AML-193 (cell line): ENCODE results near the gene TKTL2.

Experiments used
- DNase-seq, 2 experiments: peaks; one replicate each; lab custom pipeline; 2025; lab: John Stamatoyannopoulos, UW

TKTL2 gene, protein sequence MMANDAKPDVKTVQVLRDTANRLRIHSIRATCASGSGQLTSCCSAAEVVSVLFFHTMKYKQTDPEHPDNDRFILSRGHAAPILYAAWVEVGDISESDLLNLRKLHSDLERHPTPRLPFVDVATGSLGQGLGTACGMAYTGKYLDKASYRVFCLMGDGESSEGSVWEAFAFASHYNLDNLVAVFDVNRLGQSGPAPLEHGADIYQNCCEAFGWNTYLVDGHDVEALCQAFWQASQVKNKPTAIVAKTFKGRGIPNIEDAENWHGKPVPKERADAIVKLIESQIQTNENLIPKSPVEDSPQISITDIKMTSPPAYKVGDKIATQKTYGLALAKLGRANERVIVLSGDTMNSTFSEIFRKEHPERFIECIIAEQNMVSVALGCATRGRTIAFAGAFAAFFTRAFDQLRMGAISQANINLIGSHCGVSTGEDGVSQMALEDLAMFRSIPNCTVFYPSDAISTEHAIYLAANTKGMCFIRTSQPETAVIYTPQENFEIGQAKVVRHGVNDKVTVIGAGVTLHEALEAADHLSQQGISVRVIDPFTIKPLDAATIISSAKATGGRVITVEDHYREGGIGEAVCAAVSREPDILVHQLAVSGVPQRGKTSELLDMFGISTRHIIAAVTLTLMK

DNA sequence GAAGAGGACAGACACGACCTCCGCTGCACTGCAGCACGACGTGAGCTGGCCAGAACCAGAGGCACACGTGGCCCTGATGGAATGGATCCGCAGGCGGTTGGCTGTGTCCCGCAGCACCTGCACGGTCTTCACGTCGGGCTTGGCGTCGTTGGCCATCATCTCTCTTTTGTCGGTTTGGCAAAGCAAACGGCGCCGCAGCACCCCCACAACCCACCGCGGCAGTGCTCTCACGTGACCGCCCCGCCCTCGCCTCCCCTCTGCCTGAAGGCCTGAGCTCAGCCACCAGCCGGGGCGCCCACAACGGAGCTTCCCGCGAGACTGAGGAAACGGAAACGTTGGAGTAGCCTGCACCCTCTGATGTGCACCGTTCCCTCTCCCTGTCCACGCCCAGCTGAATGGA, at the start of gene TKTL2:
Gene TKTL2 (minus strand): TSS at position 179 of the 400 bp plus-strand sequence. CDS start 20 bp downstream, at position 159.
- DNase-seq, result no peak

DNA sequence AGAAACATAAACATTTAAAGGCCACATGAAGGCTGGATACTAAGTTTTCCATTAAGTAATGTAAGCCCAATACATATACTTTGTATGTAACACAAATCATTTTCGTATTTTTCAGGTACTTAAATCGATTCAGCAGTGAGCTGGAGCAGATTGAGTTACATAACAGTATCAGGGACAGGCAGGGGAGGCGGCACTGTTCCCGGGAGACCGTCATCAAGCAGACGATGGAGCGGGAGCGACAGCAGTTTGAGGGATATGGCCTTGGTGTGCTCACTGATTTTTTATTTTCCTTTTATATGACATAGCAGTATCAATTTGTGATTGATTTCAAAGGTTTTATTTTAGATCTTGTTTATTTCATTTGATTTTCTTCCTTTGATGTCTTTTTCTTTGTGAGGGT, 41.6 kb upstream of the TKTL2 start:
- no peak for DNase-seq

DNA sequence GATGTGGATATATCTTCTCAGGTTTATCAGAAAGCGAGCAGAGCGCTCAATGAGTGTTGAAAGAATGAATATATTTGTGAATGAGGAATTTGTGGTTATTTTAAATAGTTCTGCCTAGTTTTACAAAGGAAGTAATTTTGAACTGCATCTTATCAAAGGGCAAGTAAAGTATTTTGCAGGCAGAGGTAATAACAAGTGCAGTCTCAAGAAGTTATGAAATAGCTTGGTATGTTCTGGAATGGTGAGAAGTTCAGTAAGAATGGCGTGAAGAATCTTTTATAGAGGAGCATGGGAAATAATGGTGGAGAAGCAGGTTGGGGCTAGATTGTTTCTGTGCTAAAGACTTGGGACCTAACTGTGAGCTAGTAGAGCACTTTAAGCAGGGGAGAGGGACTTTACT, 31.8 kb upstream of the TKTL2 start:
- DNase-seq, result no peak

DNA sequence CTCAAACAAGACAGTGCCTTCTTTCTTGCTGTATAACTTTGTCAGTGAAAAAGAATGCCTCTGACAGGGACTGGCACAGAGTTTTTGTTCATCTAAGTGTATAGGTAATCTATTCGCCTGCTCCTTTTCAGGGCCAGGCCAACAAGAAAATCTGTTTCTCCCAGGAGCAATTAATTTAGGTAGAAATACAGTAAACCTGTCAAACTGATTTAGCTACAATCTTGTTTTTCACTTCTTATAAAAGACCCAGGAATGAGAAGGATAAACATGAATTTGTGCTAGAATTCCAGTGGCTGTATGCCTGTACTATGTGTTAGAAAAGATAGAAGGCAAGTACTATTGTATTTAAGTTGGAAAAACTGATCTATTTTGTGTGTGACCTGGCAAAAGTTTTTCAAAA, 27.0 kb upstream of the TKTL2 start:
- DNase-seq, result no peak

DNA sequence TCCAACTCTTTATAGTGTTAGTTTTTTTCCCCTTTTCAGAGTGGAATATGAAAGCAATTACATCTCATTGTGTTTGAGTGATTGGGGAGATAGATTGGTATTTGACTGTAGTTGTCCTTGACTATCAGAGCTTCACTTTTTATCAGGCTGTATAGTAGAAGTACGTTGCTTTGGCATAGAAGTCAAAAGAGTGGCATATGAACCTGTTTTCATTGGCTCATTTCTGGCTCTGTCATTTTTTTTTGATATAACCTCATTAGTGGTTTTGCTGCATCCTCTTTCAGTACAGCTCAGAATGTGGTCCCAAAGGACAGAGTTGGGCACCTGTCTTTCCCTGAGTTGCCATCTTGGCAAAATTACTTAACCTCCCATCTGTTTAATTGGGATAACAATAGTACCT, 22.3 kb upstream of the TKTL2 start:
- DNase-seq, result peak; percentile 7 to 16

DNA sequence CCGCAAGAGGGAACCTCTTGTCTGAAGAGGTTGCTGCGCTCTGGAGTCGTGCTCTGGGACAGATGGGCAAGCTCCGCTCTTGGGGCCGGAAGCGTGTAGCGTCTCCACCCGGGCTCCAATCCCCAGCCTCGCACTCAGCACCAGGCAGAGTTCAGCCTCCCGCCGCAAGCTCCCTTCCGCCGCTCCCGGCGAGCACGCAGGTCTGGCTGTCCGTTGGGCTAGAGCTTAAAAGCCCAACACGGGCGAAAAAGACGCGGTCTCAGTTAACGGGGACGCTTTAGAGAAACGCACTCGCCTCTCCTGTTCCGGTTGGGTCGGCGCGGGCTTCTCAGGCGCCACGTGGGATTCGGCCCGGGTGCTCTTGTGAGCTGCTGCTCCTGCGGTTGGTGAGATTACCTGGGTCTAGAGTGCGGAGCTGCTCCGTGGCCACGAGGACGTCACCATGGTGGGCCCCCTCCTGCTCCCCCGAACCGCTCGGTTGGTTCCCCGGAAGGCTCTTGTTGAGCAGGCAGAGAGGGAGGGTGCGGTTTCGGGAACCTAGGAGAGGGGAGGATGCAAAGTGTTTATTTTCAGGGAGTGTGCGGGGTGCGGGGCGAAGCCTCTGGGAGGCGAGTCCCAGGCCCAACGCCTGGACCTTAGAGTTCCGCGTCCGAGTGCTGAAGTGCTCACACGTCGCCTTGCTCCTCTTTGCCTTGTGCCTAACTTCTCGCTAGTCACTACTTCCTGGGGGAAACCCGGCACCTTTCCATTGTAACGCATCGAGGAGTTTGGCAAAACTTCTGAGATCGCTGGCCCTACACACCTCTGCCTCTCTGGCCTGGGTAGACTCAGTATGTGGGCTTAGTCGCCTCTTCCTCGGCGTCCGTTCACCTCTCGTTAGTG, 21.0 kb upstream of the TKTL2 start, which contains the start of gene TMA16:
Gene TMA16 (plus strand): TSS at position 331 of the 882 bp plus-strand sequence. CDS start 112 bp downstream, at position 443.
- peak; percentile 84 to 86 for DNase-seq

DNA sequence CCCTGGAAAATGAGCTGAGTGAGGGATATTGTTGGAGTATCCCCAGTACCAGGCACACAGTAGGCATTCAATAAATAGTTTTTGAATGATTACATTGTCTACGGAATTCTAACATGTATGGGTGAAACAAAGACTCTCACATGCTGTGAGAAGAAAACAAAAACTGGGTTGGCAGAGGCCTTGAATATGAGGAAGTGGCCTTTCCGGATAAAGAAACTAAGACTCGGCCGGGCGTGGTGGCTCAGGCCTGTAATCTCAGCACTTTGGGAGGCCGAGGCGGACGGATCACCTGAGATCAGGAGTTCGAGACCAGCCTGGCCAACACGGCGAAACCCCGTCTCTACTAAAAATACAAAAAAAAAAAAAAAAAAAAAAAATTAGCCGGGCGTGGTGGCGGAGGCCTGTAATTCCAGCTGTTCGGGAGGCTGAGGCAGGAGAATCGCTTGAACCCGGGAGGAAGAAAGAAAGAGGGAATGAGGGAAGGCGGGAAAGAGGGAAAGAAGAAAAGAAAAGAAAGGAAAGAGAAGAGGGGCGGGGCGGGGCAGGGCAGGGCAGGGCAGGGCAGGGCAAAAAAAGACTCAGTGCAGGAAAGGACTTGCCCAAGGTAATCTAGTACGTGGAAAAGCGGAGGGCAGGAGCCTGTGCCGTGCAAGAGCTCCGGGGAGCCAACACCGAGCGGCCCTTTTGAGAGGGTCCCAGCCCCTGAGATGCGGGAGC, 20.2 kb upstream of the TKTL2 start:
- DNase-seq, result peak; percentile 38 to 50

DNA sequence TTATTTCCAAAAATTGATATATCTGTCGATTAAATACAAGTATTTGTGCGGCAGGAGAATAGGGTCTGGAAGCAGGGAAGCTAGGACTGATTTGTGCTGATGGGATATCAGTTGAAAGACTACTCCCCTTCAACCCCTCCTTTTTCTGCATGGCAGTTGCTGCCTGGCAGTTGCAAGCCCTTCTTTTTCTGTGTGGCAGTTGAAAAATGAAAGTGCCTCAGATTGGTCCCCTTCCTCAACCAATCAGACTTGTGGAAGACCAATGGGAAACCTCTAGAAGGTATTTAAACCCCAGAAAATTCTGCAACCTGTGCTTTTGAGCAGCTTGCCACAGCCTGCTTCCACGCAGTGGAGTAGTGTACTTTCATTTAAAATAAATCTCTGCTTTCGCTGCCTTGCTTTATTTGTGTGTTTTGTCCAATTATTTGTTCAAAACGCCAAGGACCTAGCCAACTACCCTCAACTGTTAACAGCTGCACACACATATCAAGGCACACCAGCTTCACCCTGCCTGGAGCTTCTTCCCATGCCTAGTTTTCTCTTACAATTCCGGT, 19.5 kb upstream of the TKTL2 start:
- DNase-seq, result no peak

DNA sequence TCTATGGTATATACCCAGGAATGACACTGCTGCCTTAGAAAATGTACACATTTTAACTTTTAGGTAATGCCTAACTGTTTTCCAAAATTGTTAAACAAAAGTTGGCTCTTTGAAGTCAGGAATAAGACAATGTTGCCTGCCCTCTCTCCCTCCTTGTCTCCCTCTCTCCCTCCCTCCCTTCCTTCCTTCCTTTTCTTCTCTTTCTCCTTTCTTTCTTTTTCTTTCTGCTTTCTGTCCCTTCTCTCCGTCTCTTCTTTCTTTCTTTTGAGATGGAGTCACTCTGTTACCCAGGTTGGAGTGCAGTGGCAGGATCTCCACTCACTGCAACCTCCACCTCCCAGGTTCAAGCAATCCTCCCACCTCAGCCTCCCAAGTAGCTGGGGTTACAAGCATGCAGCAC, 16.4 kb upstream of the TKTL2 start:
- no peak for DNase-seq

DNA sequence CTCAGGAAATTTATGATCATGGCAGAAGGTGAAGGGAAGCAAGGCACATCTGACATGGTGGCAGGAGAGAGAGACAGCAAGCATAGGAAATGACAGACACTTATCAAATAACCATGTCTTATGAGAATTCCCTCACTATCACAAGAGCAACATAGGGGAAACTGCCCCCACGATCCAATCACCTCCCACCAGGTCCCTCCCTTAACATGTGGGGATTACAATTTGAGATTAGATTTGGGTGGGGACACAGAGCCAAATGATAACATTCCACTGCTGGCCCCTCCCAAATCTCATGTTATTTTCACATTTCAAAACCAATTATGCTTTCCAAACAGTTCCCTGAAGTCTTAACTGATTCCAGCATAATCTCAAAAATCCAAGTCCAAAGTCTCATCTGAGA, 12.8 kb upstream of the TKTL2 start:
- no peak for DNase-seq

DNA sequence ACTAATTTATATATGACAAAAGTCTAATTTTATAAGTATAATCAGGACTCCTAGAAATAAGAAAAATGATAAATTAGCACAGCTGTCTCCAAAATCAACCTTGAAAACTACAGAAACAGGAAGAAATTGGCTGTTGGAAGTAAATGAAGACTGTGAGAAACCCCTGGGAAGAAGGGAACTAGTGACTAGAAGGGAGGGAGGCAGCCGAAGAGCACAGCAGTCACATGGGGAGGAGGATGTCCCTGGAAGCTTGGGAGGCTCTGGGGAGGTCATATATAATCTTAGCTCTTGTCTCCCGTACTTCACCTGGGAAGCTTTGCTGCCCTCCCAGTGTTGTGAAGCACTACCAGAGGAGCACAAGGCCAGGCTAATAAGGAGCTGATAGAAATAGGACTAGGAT, 12.0 kb upstream of the TKTL2 start:
- DNase-seq, result no peak

DNA sequence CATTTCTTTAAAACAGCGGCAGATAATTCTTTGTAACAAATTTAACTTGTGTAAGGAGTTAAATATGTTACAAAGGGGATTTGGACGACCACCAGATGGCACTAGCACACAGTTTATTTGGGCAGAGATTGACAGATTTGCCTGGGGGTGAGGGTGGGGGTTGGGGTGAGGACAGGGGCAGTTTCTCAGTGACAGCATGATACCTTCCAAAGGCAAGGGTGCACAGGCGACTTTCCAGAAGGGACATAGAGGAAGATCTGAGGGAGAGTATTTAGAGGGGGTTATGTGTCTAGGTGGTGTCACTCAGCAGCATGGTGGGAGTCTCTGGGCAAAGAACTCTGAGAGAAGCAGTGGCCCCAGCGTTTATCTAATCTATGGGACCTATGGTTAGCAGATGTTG, 11.4 kb upstream of the TKTL2 start:
- DNase-seq, result peak; percentile 42 to 49

DNA sequence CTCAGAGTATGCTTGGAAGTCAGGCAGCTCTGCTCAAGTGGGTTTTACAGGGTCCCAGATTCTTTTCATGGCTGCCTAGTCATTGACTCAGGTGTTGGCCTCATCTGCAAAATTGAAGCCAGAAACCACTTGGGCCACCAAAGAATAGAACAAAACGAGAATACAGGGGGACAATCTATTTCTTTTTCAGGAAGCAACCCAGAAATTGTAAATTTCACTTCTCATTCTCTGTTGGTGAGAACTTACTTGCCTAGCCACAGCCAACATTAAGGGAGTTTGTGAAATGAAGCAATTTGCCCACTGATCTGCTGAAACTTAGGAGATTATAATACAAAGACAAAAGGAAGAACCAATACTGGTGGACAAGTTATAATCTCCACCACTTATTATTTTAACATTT, 8.6 kb upstream of the TKTL2 start:
- peak in 1 of 2 experiments; percentile 7 for DNase-seq

DNA sequence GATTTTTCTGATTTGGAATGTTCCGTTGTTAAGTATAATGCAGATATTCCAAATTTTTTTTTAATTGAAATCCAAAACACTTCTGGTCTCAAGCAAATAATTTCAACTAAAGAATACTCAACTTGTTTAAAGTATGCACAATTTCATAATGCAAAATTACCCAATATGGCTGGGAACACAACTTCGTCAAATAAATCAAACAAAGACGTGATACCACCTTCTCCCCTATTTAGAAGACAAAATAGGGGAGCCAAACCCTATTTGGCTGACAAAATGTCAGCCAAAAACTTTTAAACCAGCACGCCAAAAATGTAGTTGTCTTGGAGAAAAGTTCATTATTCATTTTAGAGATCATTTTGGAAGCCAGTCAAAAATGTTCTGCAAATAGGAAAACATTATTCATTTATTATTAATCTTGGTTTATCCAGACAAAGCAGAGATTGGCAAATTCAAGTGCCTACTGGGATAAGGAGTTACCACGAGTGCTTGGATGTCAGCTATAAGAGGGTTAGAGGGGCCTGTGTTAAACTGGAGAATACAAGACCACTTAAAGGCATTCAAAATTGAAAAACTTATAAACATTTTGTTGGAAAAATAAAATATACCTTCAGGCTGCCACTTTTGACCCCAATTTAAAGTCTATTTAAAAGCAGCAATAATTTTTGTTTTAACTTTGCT, 3.3 kb upstream of the TKTL2 start:
- DNase-seq, result no peak

DNA sequence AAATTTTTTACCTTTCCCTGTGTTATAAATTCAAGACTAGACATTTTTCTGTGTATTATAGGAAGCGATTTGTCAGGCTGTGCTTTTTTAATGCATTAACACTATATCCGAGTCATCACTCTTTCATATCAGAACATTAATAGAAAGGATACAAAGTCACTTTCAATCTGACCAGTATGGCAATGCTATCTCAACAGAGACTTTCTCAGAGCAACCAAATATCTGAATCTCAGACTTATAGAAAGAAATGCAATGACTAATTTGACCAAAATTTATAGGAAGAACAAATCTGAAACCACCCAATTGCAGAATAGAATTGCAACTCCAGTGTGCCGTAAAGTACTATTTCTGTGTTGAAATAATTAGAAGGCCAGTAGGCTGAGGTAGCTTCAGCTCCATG, 473 bp upstream of the TKTL2 start:
- DNase-seq, result no peak

DNA sequence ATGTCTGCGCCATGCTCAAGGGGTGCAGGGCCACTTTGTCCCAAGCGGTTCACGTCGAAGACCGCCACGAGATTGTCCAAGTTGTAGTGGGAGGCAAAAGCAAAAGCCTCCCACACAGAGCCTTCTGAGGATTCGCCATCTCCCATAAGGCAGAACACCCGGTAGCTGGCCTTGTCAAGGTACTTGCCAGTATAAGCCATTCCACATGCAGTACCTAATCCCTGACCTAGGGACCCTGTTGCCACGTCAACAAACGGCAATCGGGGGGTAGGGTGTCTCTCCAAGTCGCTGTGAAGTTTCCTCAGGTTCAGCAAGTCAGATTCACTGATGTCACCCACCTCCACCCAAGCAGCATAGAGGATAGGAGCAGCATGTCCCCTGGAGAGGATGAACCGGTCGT, 424 bp downstream of the TKTL2 start:
- no peak for DNase-seq

DNA sequence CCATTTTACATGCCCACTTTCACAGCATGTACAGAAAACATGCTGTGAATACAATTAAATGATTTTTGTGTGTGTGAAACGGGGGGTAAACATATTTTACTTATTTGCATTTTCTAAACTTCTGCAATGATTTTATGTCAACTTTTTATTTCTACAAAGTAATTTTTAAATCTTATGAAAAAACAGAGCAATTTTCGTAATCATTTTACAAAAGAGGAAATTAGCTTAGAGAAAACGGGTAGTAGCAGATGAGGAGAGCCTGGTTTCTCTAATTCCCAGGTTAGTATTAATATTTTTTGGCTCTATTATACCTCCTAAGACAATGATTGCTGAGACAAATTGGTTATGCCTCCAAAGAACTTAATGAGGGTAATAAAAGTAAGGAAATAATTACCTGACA, 3.2 kb downstream of the TKTL2 start:
- DNase-seq, result peak; percentile 14 to 17

DNA sequence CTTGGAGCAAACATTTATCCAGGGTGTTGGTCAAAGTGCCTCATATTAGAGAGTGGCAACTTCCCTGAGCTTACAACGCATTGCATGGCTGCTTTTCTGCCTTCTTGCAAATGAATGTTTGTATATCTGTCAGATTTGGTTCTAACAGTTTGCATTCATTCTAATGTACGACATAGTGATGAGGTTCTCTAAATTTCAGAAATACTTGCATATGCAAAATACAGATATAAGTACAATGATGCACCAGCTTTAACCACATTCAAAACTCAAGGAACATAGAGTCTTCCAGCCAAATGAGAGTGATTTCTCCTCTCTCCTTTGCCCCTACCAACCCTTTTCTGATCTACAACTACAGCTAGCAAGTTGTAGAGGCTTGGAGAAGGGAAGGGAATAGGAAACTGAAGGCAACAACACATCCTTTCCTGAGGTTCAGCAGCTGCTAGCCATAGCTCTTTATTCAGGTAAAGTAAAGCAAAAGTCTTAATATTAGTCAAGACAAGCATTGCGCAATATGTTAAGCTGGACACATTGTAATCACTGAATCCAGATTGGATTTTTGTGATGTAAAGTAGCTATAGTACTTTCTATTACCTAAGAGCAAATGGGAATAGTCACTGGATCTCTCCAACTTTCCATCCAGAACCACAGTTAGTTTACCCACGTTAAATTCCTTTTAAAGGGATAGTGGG, 6.3 kb downstream of the TKTL2 start:
- no peak for DNase-seq

DNA sequence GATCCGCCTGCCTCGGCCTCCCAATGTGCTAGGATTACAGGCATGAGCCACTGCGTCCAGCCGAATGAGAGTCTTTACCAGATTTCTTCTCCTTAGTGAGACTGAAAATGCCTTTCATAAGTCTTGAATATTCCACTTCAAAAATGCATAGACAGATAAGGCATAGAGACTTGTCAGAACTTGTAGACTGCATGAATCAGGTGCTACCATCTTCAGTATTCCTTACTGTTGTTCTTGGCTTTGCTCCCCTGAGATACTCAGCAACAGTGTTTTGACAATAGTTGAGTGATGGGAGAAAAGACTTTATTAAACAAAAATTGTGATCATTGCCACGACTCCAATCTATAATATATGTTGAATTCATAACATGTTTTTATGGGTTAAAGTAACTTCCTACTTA, 11.0 kb downstream of the TKTL2 start:
- no peak for DNase-seq

DNA sequence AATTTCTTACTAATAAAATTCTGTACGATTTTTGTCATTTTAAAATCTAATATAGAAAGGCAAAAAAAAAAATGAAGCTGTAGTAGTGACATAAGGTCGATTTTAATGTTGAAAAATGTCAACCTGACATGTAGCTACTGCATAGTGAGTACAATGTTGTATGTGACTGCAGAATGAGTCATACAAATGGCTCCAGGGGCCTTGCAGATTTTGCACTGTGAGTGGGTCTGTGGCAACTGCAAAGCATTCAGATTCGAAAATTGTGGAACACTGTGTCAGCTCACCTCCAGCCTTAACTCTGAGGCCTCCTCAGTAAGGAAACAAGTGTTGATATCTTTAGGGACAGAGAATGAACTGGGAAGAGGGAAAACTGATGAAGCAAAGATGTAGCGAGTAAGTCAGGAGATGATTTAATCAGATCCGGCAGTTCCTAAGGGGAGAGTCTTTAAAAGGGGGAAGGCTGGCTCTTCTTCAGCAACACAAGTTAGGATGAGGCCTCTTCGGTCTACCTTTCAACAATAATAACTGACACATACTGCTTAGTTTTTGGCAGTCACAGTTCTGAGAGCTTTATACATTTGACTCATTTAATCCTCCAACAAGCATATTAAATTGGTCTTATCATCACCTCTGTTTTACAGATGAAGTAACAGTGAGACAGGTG, 24.9 kb downstream of the TKTL2 start:
- DNase-seq, result no peak
